Stimulated activated CD4-positive, alpha-beta T cell treated with anti-CD3 and anti-CD28 coated beads, Interleukin-1b, Interleukin-23, amount 100 ng/mL, for 1 hour (primary cell): ENCODE results near the gene SLC30A5.

Experiments
- DNase-seq, 2 donors: peaks; one replicate each; pipeline ENCODE4 v3.0.0-alpha.2; 2020; ENCODE audit warnings: low read depth in 2 of 2

Gene SLC30A5

GRCh38 chr5:69167493-69167855, 73.7 kb downstream of the SLC30A5 start:
- DNase-seq: no peak

- DNase-seq: no peak
Measured at GRCh38 chr5:69167929-69168328, 74.1 kb downstream of the SLC30A5 start.

- DNase-seq: no peak
Measured at GRCh38 chr5:69170495-69170894, 76.7 kb downstream of the SLC30A5 start.

- no peak for DNase-seq
Measured at GRCh38 chr5:69170969-69171368, 77.2 kb downstream of the SLC30A5 start.
